Prostate gland (tissue), 2 donors: ENCODE results near the gene EMX1. TPM values are rescaled to one million over a fixed set of nuclear protein-coding genes. Genes with fewer than 3 reads are reported as not detected.

Experiments used
- DNase-seq: peaks from one replicate; pipeline ENCODE4 v3.0.0-alpha.2; 2019; ENCODE audit warnings: low spot score
- H3K27ac ChIP-seq, 2 donors: fragments of 200-600 bp; sonication (generic); 2 replicates each; pipeline ENCODE4 v1.5.1; 2017 to 2019
- H3K27me3 ChIP-seq: fragments of 200-600 bp; sonication (generic); replicated peaks from 2 replicates; pipeline ENCODE4 v1.5.1; 2019; ENCODE audit not compliant: insufficient read depth
- H3K36me3 ChIP-seq, 2 donors: fragments of 200-600 bp; sonication (generic); 1 replicate in 1 of 2; 2 replicates in 1 of 2; pipeline versions ENCODE4 v1.5.1 to v1.8.1; 2017 to 2019
- H3K4me1 ChIP-seq: fragments of 200-600 bp; sonication (generic); replicated peaks from 2 replicates; pipeline ENCODE4 v1.5.1; 2019
- H3K4me3 ChIP-seq, 2 donors: fragments of 200-600 bp; sonication (generic); 2 replicates each; pipeline ENCODE4 v1.5.1; 2017 to 2019
- H3K9me3 ChIP-seq: fragments of 200-600 bp; sonication (generic); 2 replicates; pipeline ENCODE4 v1.5.1; 2017
- POLR2A ChIP-seq: fragments of 450-650 bp; IDR thresholded peaks from one replicate; pipeline ENCODE4 v1.6.1; 2016; ENCODE audit warnings: antibody characterized with exemption, mild to moderate bottlenecking
- POLR2AphosphoS5 ChIP-seq: sonication (generic); formaldehyde crosslinking; IDR thresholded peaks from one replicate; pipeline ENCODE4 v1.6.1; 2017; ENCODE audit warnings: antibody characterized with exemption
- WGBS: methylation state at CpG from one replicate; pipeline ENCODE4 v1.1.5; 2018; 5-methylcytosine and 5-hydroxymethylcytosine counted together
- intact Hi-C: fragments of 100-400 bp; cut with DNase I; formaldehyde crosslinking; loops from one replicate; pipeline ENCODE4 v1.14.2; 2022
- total RNA-seq, 2 donors: library from RNA; depleted of rRNA; stranded (reverse); fragments of >200 nt; gene quantifications; one replicate each; pipeline ENCODE4 v1.1.0, GENCODE V29; 2016
- TF ChIP-seq, protein P1 (sequence below), 4 experiments: fragments of 200-600 bp in 2 of 4; fragments of 450-650 bp in 2 of 4; sonication (generic) in 2 of 4; IDR thresholded peaks; 1 replicate in 3 of 4; 2 replicates in 1 of 4; pipeline ENCODE4 v1.5.1; 2016 to 2019; ENCODE audit warnings: antibody characterized with exemption in 4 of 4, mild to moderate bottlenecking in 2 of 4, moderate library complexity in 2 of 4

EMX1 gene
- total RNA-seq, 2 donors from 2014 or later, result 9.8 TPM; not detected in 1

DNA sequence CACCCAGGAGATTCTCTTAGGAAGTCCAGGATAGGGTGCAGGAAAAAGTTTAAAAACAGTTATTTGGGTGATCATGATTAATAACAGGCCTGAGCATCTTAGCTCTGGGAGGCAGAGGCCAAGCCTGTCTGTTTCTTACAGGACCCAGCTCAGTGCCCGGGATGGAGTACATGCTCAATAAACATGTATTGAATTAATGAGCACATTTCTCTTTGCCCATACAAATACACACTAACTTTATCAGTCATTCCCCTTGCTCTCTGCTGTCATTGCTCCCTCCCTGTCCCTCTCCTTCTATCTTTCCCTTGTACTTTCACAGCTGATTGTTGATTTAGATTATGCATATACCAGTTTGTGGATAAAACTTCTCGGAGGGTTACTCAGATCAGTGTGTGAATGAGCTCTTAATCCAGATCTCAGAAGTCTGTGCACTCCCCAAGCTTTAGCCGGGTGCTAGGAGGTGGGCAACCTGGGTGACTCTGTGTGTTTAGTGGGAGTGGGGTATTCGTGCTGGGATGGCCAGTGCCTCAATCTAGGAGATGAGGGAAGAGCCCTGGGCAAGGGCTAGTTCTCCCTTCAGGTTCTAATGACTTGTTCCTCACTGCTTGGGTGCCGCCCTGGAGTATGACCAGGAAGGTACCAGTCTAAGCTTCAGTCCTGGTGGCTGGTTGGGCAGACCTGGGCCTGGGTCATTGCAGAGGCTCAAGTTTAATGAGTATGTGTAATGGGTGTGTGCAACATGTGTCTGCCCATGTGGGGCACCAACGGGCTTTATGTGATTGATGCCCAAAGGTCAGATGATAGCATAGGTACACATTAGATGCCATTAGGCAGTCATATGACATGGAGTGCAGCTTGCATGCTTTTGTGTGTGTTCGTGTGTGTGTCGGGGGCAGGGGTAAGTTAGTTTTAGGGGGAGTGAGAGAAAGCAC is 10.6 kb downstream of the EMX1 start:
- no peaks in the 10 kb centered on the region for H3K36me3 ChIP-seq
- TF ChIP-seq, protein P1, sequence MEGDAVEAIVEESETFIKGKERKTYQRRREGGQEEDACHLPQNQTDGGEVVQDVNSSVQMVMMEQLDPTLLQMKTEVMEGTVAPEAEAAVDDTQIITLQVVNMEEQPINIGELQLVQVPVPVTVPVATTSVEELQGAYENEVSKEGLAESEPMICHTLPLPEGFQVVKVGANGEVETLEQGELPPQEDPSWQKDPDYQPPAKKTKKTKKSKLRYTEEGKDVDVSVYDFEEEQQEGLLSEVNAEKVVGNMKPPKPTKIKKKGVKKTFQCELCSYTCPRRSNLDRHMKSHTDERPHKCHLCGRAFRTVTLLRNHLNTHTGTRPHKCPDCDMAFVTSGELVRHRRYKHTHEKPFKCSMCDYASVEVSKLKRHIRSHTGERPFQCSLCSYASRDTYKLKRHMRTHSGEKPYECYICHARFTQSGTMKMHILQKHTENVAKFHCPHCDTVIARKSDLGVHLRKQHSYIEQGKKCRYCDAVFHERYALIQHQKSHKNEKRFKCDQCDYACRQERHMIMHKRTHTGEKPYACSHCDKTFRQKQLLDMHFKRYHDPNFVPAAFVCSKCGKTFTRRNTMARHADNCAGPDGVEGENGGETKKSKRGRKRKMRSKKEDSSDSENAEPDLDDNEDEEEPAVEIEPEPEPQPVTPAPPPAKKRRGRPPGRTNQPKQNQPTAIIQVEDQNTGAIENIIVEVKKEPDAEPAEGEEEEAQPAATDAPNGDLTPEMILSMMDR (IDR thresholded peaks at IDR 0.05), result no peak
- no peak for TF ChIP-seq POLR2AphosphoS5
- no peak for TF ChIP-seq POLR2A
- H3K9me3 ChIP-seq, result no peaks in the 10 kb centered on the region
- H3K27me3 ChIP-seq, result peaks cover 31% of the 10 kb centered on the region
- H3K4me3 ChIP-seq, result no peak overlapping the region
- H3K4me1 ChIP-seq, result no peaks in the 10 kb centered on the region
- 77% methylated on average over 8 of the region's 8 CpGs for WGBS
- no peak for DNase-seq
- no peak overlapping the region for H3K27ac ChIP-seq
- intact Hi-C loops, result no loop called here

DNA sequence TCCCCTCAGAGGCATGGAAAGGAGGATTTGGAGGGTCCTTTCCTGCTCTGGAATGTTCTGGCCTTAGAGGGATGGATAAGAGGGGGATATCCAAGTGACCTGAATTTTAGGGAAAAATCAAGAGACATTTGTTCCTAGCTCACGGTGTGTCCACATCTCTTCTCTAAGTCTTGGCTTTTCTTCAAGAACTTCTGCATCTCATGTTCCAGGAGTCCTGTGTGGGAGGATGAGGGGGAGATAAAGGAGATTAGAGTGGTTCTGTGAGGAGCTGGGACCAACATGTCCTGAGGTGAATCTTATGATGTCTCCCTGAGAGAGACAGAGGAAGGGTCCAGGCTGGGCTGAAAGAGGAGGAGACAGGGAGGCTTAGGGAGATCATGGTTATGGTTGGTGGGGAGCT is 11.7 kb downstream of the EMX1 start:
- no peak for DNase-seq
- intact Hi-C loops, result no loop called here
- Histone ChIP-seq H3K27me3 (peaks cover 24% of the 10 kb centered on the region), H3K4me1 (no peaks in the 10 kb centered on the region), H3K36me3 (no peaks in the 10 kb centered on the region), H3K4me3 (no peak overlapping the region), H3K27ac (no peak overlapping the region), H3K9me3 (no peaks in the 10 kb centered on the region)
- WGBS, result 80% methylated on average over 1 of the region's 1 CpG
- TF ChIP-seq POLR2A (no peak), POLR2AphosphoS5 (no peak)

DNA sequence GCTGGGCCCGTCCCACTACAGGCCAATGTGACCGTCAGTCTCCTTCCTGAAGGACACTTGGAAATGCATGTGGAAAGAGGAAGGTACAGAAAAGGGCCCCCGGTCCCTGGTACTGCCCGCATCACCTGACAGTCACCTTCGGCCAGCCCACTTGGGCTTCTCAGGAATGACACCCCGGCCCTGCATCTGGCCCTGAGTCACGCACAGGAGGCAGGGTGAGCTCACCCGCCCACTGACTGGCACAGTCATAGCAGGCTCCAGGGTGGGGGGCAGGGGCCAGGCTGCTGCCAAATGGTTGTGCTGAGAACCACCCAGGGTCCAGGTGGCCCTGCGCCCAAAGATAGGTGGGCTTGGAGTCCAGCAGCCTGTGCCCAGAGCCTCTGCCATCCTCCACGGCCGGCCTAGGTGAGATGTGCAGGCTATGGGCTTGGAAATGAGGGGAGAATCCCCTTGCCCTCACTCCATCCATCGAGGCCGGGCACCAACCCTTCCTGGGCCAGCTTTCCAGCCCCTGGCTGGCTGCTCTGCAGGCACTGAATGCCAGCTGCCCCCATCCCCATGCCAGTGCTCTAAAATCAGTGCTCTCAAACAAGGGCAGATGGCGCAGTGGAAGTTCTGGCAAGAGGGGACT is 14.1 kb downstream of the EMX1 start:
- no peak for DNase-seq
- H3K27ac ChIP-seq, result no peak overlapping the region
- no peak overlapping the region for H3K4me3 ChIP-seq
- H3K27me3 ChIP-seq, result peaks cover 5% of the 10 kb centered on the region
- intact Hi-C loops, result no loop called here
- TF ChIP-seq, protein P1 (IDR thresholded peaks at IDR 0.05), result no peak
- TF ChIP-seq POLR2AphosphoS5 (no peak), POLR2A (no peak)
- no peaks in the 10 kb centered on the region for H3K9me3 ChIP-seq
- no peaks in the 10 kb centered on the region for H3K36me3 ChIP-seq
- 88% methylated on average over 11 of the region's 14 CpGs for WGBS
- no peaks in the 10 kb centered on the region for H3K4me1 ChIP-seq

DNA sequence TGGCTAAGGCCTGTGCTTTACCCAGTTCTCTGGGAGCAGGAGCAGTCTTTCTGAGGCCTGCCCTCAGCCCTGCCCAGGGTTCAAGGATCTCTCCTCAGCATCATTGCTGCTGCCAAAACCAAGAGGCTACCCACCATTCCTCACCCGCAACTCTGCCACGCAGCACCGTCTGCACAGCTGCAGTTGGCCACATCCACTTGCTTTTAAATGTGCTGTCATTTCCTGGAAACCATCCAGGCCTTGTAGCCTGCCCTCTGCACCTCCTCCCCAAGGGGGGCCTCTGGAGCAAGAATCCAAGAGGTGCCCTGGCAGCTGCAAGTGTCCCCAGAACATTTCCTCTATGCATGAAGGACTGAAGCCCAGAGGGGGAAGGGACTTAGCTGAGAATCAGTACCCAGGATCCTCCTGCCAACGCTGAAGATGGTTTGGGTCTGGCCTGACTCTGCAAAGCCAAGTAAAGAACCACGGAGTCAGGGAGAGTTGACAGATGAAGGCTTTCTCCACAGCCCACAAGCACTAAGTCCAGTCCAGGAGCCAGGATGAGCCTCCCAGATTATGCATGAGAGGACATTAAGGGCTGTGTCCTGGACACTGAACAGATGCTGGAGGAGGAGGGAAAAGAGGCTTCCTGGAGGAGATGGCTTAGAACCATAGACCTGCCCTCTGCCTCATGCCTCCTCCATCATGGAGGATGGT is 14.9 kb downstream of the EMX1 start:
- no peaks in the 10 kb centered on the region for H3K36me3 ChIP-seq
- no peak overlapping the region for H3K4me3 ChIP-seq
- no peak for DNase-seq
- H3K27ac ChIP-seq, result no peak overlapping the region
- TF ChIP-seq POLR2A (no peak), POLR2AphosphoS5 (no peak)
- TF ChIP-seq, protein P1 (IDR thresholded peaks at IDR 0.05), result no peak
- H3K27me3 ChIP-seq, result no peaks in the 10 kb centered on the region
- intact Hi-C loops, result no loop called here
- H3K4me1 ChIP-seq, result no peaks in the 10 kb centered on the region
- H3K9me3 ChIP-seq, result no peaks in the 10 kb centered on the region
- 56% methylated on average over 5 of the region's 5 CpGs for WGBS

DNA sequence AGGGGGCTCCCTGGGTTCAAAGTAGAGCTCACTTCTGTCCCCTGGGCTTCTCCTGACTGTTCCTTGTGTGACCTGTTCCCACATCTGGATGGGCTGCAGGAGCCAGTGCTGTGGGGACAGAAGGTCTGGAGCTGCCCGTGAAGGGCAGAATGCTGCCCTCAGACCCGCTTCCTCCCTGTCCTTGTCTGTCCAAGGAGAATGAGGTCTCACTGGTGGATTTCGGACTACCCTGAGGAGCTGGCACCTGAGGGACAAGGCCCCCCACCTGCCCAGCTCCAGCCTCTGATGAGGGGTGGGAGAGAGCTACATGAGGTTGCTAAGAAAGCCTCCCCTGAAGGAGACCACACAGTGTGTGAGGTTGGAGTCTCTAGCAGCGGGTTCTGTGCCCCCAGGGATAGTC is 15.5 kb downstream of the EMX1 start:
- no peaks in the 10 kb centered on the region for H3K9me3 ChIP-seq
- TF ChIP-seq POLR2AphosphoS5 (no peak), POLR2A (no peak)
- TF ChIP-seq, protein P1 (IDR thresholded peaks at IDR 0.05), result no peak
- no peaks in the 10 kb centered on the region for H3K27me3 ChIP-seq
- H3K4me1 ChIP-seq, result no peaks in the 10 kb centered on the region
- 90% methylated on average over 4 of the region's 4 CpGs for WGBS
- DNase-seq, result no peak
- intact Hi-C loops, result no loop called here
- H3K4me3 ChIP-seq, result no peak overlapping the region
- H3K36me3 ChIP-seq, result no peaks in the 10 kb centered on the region
- no peak overlapping the region for H3K27ac ChIP-seq
